Fibroblast of skin of scalp (primary cell): Measurements from ENCODE around the gene PASK.

Experiments
- DNase-seq: peaks from one replicate; pipeline ENCODE4 v3.0.0-alpha.2; 2013

Gene PASK

GRCh38 chr2:241064008-241064801, 85.1 kb downstream of the PASK start:
- no peak for DNase-seq

- no peak for DNase-seq
Measured at GRCh38 chr2:241063587-241063986, 85.7 kb downstream of the PASK start.

GRCh38 chr2:241063093-241063551, 86.2 kb downstream of the PASK start:
- no peak for DNase-seq

GRCh38 chr2:241062389-241063092, 86.7 kb downstream of the PASK start:
- no peak for DNase-seq

GRCh38 chr2:241061275-241061674, 88.0 kb downstream of the PASK start:
- DNase-seq: no peak
